Nephron progenitor cell (in vitro differentiated cells): ENCODE results near the gene POLG.
A peak's percentile ranks its signal among the peaks of the same experiment; 100 is the strongest.

Experiments used
- DNase-seq: peaks from one replicate; pipeline ENCODE4 v3.0.0; 2021
- H3K27ac Mint-ChIP-seq: 2 replicates; pipeline ENCODE4 v1.8.0; 2021; ENCODE audit warnings: mild to moderate bottlenecking, moderate library complexity, mixed read lengths
- H3K27me3 Mint-ChIP-seq: 2 replicates; pipeline ENCODE4 v1.8.0; 2021; ENCODE audit warnings: mild to moderate bottlenecking, low read depth, mixed read lengths; ENCODE audit not compliant: poor library complexity
- H3K36me3 Mint-ChIP-seq: 2 replicates; pipeline ENCODE4 v1.8.0; 2021; ENCODE audit warnings: low read depth, mixed read lengths
- H3K4me1 Mint-ChIP-seq: 2 replicates; pipeline ENCODE4 v1.8.0; 2021; ENCODE audit warnings: mixed read lengths
- H3K4me3 Mint-ChIP-seq: 2 replicates; pipeline ENCODE4 v1.8.0; 2021; ENCODE audit warnings: mild to moderate bottlenecking, moderate library complexity, mixed read lengths
- H3K9me3 Mint-ChIP-seq: 2 replicates; pipeline ENCODE4 v1.8.0; 2021; ENCODE audit warnings: mild to moderate bottlenecking, moderate library complexity, mixed read lengths
- CTCF ChIP-seq: fragments of 200-600 bp; sonication (generic); IDR thresholded peaks from 2 replicates; pipeline ENCODE4 v1.5.0; 2021; ENCODE audit warnings: antibody characterized with exemption

POLG gene

DNA sequence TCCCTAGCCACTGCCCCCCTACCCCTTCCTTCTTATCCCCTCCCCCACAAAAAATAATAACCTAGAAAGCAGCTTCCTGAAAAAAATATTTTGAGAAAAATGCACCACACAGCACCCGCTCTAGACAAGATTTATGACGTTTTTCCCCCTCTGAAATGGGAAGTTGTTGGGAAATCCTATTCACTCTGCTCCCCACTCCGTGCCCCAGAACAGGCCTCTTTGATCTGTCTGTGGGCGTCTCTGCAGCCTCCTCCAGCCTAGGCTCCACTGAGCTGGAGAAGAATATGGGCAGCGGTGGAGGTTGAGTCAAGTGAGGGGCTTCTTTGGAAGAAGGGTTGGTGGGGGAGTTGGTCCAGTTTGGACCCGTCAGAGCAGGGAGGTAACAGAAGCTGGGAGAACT lies 28.5 kb upstream of the POLG start:
- Mint-ChIP-seq H3K9me3 (no peaks in the 10 kb centered on the region), H3K4me1 (no peaks in the 10 kb centered on the region), H3K27me3 (peaks cover 98% of the 10 kb centered on the region), H3K4me3 (no peak overlapping the region), H3K36me3 (no peaks in the 10 kb centered on the region), H3K27ac (no peak overlapping the region)
- no peak for DNase-seq
- TF ChIP-seq CTCF = no peak

DNA sequence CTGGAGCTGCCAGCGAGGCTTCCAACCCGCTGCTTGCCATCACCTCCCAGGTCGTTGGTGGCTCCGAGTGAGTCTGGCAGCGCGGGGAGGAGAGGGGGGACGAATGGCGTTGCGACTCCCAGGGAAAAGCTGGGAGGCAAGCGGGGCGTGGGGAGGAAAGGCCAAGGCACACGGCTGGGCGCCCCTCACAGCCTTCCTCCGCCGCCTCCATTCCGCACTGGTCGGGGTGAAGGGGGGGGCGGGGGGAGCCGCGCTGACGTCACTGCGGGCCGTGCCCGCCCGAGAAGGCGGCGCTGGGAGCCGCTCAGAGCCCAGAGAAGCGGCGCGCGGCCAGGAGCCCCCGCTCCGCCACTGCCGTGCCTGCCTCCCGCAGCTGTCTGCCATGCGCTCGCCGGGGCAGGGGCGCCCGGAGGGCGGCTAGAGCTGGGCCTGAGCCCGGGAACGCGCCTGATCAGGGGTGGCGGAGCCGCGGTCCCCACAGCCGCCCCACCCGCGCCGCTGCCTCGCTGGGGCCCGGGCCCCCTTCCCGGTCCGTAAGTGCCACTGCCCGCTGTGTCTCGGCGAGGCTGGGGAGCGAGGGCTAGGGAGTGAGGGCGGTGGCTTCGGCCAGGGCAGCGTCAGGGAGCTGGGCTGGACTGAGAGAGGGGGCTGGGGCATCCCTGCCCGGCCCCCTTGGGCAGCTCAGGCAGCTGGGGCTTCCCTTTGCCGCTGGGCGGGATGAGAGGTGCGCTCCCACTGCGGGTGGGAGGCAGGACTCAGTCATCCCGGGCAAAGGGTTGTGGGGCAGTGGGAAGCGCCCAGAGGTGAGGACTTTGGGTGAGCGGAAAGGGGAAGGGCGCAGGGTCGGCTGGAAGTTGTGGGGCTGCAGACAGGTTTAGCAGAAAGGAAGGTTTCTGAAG lies 27.8 kb upstream of the POLG start:
- H3K4me1 Mint-ChIP-seq = no peaks in the 10 kb centered on the region
- H3K4me3 Mint-ChIP-seq = no peak overlapping the region
- no peaks in the 10 kb centered on the region for H3K9me3 Mint-ChIP-seq
- no peak overlapping the region for H3K27ac Mint-ChIP-seq
- no peak for TF ChIP-seq CTCF
- DNase-seq = peak; percentile 26
- no peaks in the 10 kb centered on the region for H3K36me3 Mint-ChIP-seq
- peaks cover 98% of the 10 kb centered on the region for H3K27me3 Mint-ChIP-seq

DNA sequence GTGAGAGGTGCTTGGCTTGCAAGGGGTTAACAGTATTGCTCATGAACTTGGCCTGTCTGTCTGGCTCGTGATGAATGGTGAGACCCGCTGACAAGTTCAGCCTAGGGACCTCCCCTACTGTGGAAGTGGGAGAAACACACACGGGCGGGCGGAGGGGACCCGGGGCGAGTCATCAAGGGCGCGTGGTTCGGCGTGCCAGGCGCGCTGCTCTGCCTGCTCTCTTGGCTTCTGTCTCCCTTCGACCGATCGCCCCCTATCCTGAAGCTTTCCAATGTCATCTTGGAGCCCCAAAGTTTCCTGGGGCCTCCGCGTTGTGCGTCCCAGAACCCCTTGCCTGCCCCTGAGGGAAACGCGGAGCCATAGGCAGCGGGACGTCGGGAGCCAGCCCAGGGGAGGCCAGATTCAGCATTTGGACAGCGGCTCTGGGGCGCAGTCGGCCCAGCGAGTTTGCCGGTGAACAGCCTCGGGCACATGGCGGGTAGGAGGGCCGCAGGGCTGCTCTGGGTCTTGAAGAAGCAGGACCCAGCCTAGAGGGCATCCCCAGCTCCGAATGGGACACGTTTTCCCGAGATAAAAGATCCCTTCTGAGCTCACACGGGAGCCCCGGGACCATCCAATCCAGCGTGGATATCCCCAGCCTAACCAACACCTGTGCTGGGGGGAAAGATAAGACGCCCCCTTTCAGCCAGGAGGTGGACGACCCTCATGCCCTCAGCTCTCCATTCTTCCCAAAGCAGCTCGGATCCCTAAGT lies 27.0 kb upstream of the POLG start:
- Mint-ChIP-seq H3K9me3 (no peaks in the 10 kb centered on the region), H3K4me1 (no peaks in the 10 kb centered on the region), H3K4me3 (no peak overlapping the region), H3K27me3 (peaks cover 98% of the 10 kb centered on the region), H3K27ac (no peak overlapping the region), H3K36me3 (no peaks in the 10 kb centered on the region)
- no peak for TF ChIP-seq CTCF
- DNase-seq = peak; percentile 94

- H3K27me3 Mint-ChIP-seq = peaks cover 98% of the 10 kb centered on the region
- no peak for TF ChIP-seq CTCF
- no peak for DNase-seq
- H3K4me1 Mint-ChIP-seq = no peaks in the 10 kb centered on the region
- H3K4me3 Mint-ChIP-seq = no peak overlapping the region
- no peaks in the 10 kb centered on the region for H3K36me3 Mint-ChIP-seq
- no peak overlapping the region for H3K27ac Mint-ChIP-seq
- no peaks in the 10 kb centered on the region for H3K9me3 Mint-ChIP-seq
Measured at GRCh38 chr15:89360294-89360971, 25.8 kb upstream of the POLG start.

- Mint-ChIP-seq H3K27me3 (peaks cover 98% of the 10 kb centered on the region), H3K4me1 (no peaks in the 10 kb centered on the region), H3K4me3 (no peak overlapping the region), H3K36me3 (no peaks in the 10 kb centered on the region), H3K27ac (no peak overlapping the region), H3K9me3 (no peaks in the 10 kb centered on the region)
- DNase-seq = no peak
- TF ChIP-seq CTCF = no peak
Measured at GRCh38 chr15:89359471-89360293, 25.1 kb upstream of the POLG start.
